ENCODE data around the gene COL8A1. TPM values are rescaled to one million over a fixed set of nuclear protein-coding genes. Genes with fewer than 3 reads are reported as not detected.

Gene COL8A1
- total RNA-seq, 2 experiments from 2014 or later, result 0.09 TPM; not detected in 1

GRCh38 chr3:99803297-99803696 lies 164.9 kb downstream of the COL8A1 start:
- Mint-ChIP-seq H3K36me3 (peaks cover 6% of the 10 kb centered on the region), H3K4me3 (no peak overlapping the region), H3K4me1 (peaks cover 1% of the 10 kb centered on the region), H3K9me3 (ENCODE audit: low read depth) (peaks cover 9% of the 10 kb centered on the region), H3K27ac (no peak overlapping the region), H3K27me3 (no peaks in the 10 kb centered on the region)
- DNase-seq (no peak), ATAC-seq (no peak)
- CTCF ChIA-PET, result no interaction called here

GRCh38 chr3:99805160-99805559 lies 166.8 kb downstream of the COL8A1 start:
- no peak for ATAC-seq
- peaks cover 6% of the 10 kb centered on the region for H3K36me3 Mint-ChIP-seq
- CTCF ChIA-PET, result no interaction called here
- no peak overlapping the region for H3K27ac Mint-ChIP-seq
- H3K9me3 Mint-ChIP-seq (ENCODE audit: low read depth), result peaks cover 9% of the 10 kb centered on the region
- no peak for DNase-seq
- H3K27me3 Mint-ChIP-seq, result no peaks in the 10 kb centered on the region
- H3K4me1 Mint-ChIP-seq, result peaks cover 1% of the 10 kb centered on the region
- H3K4me3 Mint-ChIP-seq, result no peak overlapping the region

- H3K4me3 Mint-ChIP-seq, result no peak overlapping the region
- H3K27me3 Mint-ChIP-seq, result peaks cover 5% of the 10 kb centered on the region
- H3K27ac Mint-ChIP-seq, result no peak overlapping the region
- CTCF ChIA-PET, result interaction anchor here (0.6 to 1.9 kb wide), 9 partner anchors 9 to 991 kb away, joined by 3 to 10 read pairs (median 4); partner anchors contain the start of gene CMSS1
- ATAC-seq (no peak), DNase-seq (peak; percentile 46)
- H3K9me3 Mint-ChIP-seq (ENCODE audit: low read depth), result peaks cover 9% of the 10 kb centered on the region
- peaks cover 6% of the 10 kb centered on the region for H3K36me3 Mint-ChIP-seq
- H3K4me1 Mint-ChIP-seq, result peaks cover 1% of the 10 kb centered on the region
Observed at GRCh38 chr3:99808163-99808794, 169.9 kb downstream of the COL8A1 start.

DNA sequence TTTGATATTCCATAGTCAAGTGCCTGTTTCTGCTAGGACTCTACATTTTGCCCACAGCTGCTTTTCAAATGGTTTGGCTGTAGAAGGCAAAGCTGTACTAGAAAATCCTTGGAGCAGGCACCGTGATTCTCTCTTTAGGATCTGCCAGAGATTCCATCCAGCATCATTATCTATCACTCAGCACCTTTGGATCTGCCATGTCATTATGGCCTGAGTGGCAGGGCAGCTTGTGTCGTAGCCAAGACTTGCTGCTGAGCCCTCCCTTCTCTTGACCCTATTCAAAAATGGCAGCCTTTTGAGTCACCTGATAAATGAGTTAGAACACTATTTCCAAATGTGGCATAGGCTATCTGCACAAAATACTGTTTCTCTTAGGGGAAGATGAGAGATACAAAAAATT lies 171.2 kb downstream of the COL8A1 start:
- no peak for ATAC-seq
- CTCF ChIA-PET, result interaction anchor here (0.5 to 0.6 kb wide), 2 partner anchors 22 to 642 kb away, joined by 3 read pairs; no protein-coding TSS in a partner anchor
- H3K4me1 Mint-ChIP-seq, result peaks cover 1% of the 10 kb centered on the region

DNA sequence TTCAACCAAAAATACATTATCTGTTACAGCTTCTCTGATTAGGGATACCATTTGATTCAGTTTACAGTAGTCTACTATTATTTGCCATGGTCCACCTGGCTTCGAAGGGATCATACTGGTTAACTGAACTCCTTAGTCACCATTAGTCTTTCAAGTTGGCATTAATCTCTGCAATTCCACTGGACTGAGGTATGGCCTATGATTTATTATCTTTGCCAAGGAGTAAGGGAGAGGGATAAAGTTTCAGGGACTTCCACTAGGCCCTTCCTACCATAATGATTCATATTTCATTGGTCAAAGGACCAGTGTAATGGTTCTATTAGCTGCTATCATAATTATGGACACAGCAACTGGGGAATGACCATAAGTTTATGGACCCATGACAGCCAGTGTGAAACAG lies 172.0 kb downstream of the COL8A1 start:
- H3K9me3 Mint-ChIP-seq (ENCODE audit: low read depth), result peaks cover 5% of the 10 kb centered on the region
- peaks cover 1% of the 10 kb centered on the region for H3K4me1 Mint-ChIP-seq
- no peak for DNase-seq
- ATAC-seq, result no peak
- no peak overlapping the region for H3K4me3 Mint-ChIP-seq
- peaks cover 5% of the 10 kb centered on the region for H3K36me3 Mint-ChIP-seq
- CTCF ChIA-PET, result no interaction called here
- H3K27ac Mint-ChIP-seq, result no peak overlapping the region
- peaks cover 5% of the 10 kb centered on the region for H3K27me3 Mint-ChIP-seq

More for the DNA sequence above, 171.2 kb downstream of the COL8A1 start:
- Mint-ChIP-seq H3K36me3 (peaks cover 6% of the 10 kb centered on the region), H3K4me3 (no peak overlapping the region), H3K27ac (no peak overlapping the region), H3K27me3 (peaks cover 5% of the 10 kb centered on the region), H3K9me3 (ENCODE audit: low read depth) (peaks cover 6% of the 10 kb centered on the region)
- DNase-seq, result no peak

DNA sequence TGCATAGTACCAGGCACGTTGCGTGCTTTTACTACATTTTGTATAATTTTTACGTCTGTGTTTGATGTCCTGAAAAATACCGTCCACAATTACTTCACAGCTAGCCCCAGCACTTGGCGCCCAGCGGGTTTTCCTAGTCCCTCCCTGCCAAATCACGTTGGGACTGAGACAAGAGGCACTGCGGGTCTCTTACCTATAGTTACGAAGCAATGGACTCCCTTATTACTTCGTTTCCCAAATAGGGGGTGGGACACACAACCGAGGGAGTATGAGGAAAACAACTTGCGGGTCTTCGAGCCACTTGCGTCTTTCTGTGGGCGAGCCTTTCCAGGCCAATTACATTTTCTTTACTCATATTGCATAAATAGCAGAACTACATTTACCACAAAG lies 178.6 kb downstream of the COL8A1 start:
- no peaks in the 10 kb centered on the region for H3K9me3 Mint-ChIP-seq (ENCODE audit: low read depth)
- peaks cover 5% of the 10 kb centered on the region for H3K36me3 Mint-ChIP-seq
- DNase-seq (no peak), ATAC-seq (no peak)
- peak overlapping the region; percentile 94 for H3K27ac Mint-ChIP-seq
- H3K27me3 Mint-ChIP-seq, result peaks cover 5% of the 10 kb centered on the region
- CTCF ChIA-PET, result interaction anchor here (0.9 to 2.2 kb wide), 3 partner anchors 9 to 437 kb away, joined by 5 to 15 read pairs (median 10); no protein-coding TSS in a partner anchor
- peaks cover 38% of the 10 kb centered on the region for H3K4me1 Mint-ChIP-seq
- H3K4me3 Mint-ChIP-seq, result peak overlapping the region; percentile 100

DNA sequence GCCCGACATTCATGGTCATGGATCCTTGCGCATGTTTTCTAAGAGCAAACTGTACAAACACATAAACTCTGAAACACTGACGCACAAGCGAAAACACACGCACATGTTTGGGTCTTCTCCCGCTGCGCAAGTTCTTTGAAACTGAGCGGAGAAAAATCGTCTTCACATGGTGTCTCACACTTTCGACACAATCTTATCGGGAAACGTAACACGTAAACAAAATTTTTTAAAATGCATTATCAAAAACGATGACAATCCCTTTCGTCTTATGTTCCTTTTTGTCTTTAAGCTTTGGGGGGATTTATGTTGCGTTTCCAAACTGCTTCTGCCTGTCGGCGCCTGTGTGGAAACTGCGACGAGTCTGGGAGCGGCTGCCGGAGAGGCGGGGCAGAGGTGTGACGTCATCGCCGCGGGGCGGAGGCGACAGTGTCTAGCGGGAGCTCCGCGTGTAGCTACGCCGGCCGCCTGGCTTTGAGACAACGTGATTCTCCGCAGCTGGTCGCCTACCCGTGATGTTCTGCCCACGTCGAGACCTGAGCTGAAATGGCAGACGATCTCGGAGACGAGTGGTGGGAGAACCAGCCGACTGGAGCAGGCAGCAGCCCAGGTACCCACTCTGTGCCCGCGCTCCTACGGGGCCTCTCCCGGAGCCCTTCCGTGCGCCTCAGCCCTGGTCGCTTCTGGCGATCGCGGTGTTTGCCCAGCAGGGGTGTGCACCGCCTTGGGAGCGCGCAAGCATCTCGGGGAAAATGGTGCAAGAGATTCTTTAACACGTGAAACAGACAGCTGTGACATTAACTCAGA lies 179.2 kb downstream of the COL8A1 start, which contains the start of gene CMSS1:
TSS of gene CMSS1 (plus strand) at position 426 of the 804 bp plus-strand sequence.
- Mint-ChIP-seq H3K4me3 (peak within 1 kb of the TSS; percentile 100), H3K36me3 (peaks cover 5% of the 10 kb centered on the region), H3K4me1 (peaks cover 40% of the 10 kb centered on the region), H3K27ac (peak within 1 kb of the TSS; percentile 94), H3K9me3 (ENCODE audit: low read depth) (no peaks in the 10 kb centered on the region), H3K27me3 (no peaks in the 10 kb centered on the region)
- ATAC-seq (peak; percentile 97), DNase-seq (peak; percentile 96)
- CTCF ChIA-PET, result interaction anchor here (0.6 to 2.2 kb wide), 8 partner anchors 9 to 584 kb away, joined by 3 to 15 read pairs (median 4); no protein-coding TSS in a partner anchor

DNA sequence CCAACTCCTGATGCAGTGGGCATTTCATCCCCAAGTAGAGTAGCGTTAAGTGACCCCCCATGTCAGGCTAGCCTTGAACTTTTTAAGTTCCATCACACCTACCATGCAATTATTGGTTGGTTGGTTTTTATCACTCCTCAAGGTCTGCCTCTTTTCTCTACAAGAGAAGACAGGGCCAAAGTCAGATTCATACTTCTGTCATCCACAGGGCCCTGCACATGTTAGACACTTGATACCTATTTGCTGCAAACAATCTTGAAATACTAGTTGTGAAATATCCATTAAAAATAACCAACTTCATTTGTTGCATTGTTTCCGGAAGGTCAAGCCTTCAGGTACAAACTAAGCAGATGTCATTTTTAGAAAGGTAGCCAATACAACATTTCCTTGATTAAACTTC lies 180.4 kb downstream of the COL8A1 start:
- Mint-ChIP-seq H3K36me3 (peaks cover 6% of the 10 kb centered on the region), H3K9me3 (ENCODE audit: low read depth) (no peaks in the 10 kb centered on the region), H3K27ac (peak overlapping the region; percentile 94), H3K4me1 (peaks cover 43% of the 10 kb centered on the region), H3K4me3 (peak overlapping the region; percentile 100), H3K27me3 (no peaks in the 10 kb centered on the region)
- DNase-seq (no peak), ATAC-seq (no peak)
- CTCF ChIA-PET, result interaction anchor here (1.4 to 2.0 kb wide), 2 partner anchors 13 to 15 kb away, joined by 5 to 15 read pairs; no protein-coding TSS in a partner anchor

DNA sequence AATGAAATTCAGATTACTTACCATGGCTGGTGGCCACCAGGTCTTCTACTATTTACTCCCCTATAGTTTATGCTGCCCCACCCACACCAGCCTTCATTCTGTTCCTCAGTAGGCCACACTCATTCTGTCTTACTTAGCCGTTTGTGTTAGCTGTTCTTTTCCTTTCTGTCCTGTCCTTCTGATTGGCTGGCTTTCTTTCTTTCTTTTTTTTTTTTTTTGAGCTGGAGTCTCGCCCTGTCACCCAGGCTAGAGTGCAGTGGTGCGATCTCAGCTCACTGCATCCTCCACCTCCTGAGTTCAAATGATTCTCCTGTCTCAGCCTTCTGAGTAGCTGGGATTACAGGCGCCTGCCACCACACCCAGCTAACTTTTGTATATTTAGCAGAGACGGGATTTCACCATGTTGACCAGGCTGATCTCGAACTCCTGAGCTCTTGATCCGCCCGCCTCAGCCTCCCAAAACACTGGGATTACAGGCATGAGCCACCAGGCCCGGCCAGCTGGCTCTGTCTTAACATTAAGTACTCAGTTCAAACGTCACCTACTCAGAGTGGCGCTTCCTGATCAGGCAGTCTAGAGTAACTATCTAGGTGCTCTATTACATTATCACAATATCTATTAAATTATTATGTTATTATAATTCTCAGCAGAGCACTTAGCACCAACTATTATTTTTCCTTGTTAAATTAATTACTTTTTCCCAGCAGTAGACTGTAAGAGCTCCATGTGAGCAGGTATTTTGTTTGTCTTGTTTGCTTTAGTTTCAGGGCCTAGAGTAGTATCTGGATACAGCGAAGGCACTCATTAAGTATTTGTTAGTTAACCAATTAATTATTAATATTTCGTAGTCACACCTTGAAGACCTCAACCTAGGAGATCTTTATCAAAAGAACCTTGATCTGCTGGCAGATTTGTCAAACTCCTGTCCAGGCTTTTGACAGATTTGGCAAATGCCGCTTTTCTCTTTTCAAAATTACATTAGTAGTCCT lies 185.6 kb downstream of the COL8A1 start:
- H3K9me3 Mint-ChIP-seq (ENCODE audit: low read depth), result no peaks in the 10 kb centered on the region
- peak overlapping the region; percentile 3 for H3K27ac Mint-ChIP-seq
- H3K4me3 Mint-ChIP-seq, result no peak overlapping the region

GRCh38 chr3:99825004-99825640 lies 186.7 kb downstream of the COL8A1 start:
- no peaks in the 10 kb centered on the region for H3K27me3 Mint-ChIP-seq
- ATAC-seq, result peak; percentile 30
- H3K4me3 Mint-ChIP-seq, result no peak overlapping the region
- no peak for DNase-seq
- peaks cover 10% of the 10 kb centered on the region for H3K36me3 Mint-ChIP-seq
- H3K9me3 Mint-ChIP-seq (ENCODE audit: low read depth), result no peaks in the 10 kb centered on the region
- CTCF ChIA-PET, result interaction anchor here (1.6 kb wide), 2 partner anchors 13 to 17 kb away, joined by 3 to 5 read pairs; no protein-coding TSS in a partner anchor
- H3K4me1 Mint-ChIP-seq, result peaks cover 20% of the 10 kb centered on the region
- H3K27ac Mint-ChIP-seq, result no peak overlapping the region

More for the DNA sequence above, 185.6 kb downstream of the COL8A1 start:
- Mint-ChIP-seq H3K27me3 (no peaks in the 10 kb centered on the region), H3K4me1 (peaks cover 28% of the 10 kb centered on the region), H3K36me3 (peaks cover 12% of the 10 kb centered on the region)
- no peak for DNase-seq
- no peak for ATAC-seq
- CTCF ChIA-PET, result interaction anchor here (1.3 to 2.2 kb wide), 3 partner anchors 8 to 245 kb away, joined by 3 to 15 read pairs (median 3); no protein-coding TSS in a partner anchor

DNA sequence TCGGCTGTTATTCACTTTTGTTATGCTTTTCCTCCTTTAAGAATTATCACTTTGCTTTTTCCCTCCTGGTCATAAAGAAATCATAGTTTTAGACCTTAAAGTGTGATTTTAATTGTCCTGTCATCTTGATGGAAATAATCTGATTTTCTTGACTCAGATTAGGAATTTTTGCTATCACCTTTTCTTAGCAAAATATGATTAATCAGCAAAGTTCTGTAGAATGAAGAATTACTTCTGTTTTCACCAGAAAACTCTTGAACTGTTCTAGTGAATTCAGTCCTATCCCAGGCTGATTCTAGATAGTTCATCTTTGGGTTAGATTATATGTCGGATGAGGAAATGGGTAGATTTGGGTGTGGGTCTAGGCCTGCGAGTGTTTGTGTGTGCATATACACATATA lies 191.4 kb downstream of the COL8A1 start:
- Mint-ChIP-seq H3K4me1 (peaks cover 16% of the 10 kb centered on the region), H3K4me3 (no peak overlapping the region), H3K27me3 (no peaks in the 10 kb centered on the region), H3K36me3 (peaks cover 5% of the 10 kb centered on the region), H3K27ac (no peak overlapping the region), H3K9me3 (ENCODE audit: low read depth) (no peaks in the 10 kb centered on the region)
- DNase-seq, result no peak
- CTCF ChIA-PET, result interaction anchor here (1.5 kb wide), 2 partner anchors 12 to 633 kb away, joined by 3 to 4 read pairs; partner anchors contain the start of gene CMSS1
- no peak for ATAC-seq

- no peaks in the 10 kb centered on the region for H3K9me3 Mint-ChIP-seq (ENCODE audit: low read depth)
- CTCF ChIA-PET, result interaction anchor here (0.8 to 5.6 kb wide), 10 partner anchors 9 to 422 kb away, joined by 3 to 65 read pairs (median 4); partner anchors contain the start of gene CMSS1
- no peaks in the 10 kb centered on the region for H3K27me3 Mint-ChIP-seq
- H3K4me1 Mint-ChIP-seq, result peaks cover 10% of the 10 kb centered on the region
- DNase-seq, result no peak
- no peak for ATAC-seq
- H3K27ac Mint-ChIP-seq, result no peak overlapping the region
- no peak overlapping the region for H3K4me3 Mint-ChIP-seq
- peaks cover under 1% of the 10 kb centered on the region for H3K36me3 Mint-ChIP-seq
Observed at GRCh38 chr3:99833617-99834205, 195.3 kb downstream of the COL8A1 start.
